GM23248 (cell line): ENCODE data around the gene UROC1.

Experiments
- EZH2 ChIP-seq: fragments of 200-600 bp; sonication (generic); IDR thresholded peaks from 2 replicates; pipeline ENCODE4 v1.6.1; 2018; ENCODE audit warnings: antibody characterized with exemption, mild to moderate bottlenecking; ENCODE audit not compliant: insufficient read depth, poor library complexity, severe bottlenecking
- EZH2phosphoT487 ChIP-seq: fragments of 200-600 bp; sonication (generic); IDR thresholded peaks from 2 replicates; pipeline ENCODE4 v1.6.1; 2018; ENCODE audit warnings: antibody characterized with exemption, moderate library complexity, mild to moderate bottlenecking, low read depth; ENCODE audit not compliant: insufficient read depth

DNA sequence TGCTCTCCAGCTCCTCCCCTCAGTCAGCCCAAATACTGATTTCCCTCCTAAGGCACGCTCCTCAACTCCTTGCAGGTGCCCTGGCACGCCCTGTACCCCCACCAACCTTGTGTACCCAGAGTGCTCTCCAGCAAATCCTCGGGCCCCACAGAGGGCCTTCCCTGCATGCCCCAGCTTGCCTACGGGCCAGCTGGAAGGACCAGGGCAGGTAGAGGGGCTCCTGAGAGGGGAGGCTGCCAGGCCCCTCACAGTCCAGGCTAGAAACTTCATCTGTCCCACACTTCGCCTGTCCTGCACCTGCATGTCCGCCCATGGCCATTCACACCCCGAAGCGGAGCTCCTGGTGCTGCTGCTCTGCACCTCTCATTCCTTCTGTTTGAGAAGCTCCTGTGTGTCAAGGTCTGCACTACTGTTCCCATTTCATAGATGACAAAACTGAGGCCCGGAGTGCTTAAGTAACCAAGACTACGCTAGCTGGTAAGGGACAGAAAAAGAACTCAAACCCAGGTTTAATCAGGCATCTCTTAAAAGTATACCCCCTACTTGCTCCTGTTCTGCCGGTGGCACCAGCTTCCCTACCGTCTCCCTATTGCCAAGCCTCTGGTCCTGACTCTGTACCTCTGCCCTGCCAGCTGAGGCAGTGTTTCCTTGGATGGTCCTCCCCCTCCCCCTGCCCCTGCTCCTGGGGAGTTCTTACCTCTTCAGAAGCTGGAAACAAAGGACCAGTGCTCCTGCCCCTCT lies 77.4 kb downstream of the UROC1 start:
- no peak for TF ChIP-seq EZH2phosphoT487
- no peak for TF ChIP-seq EZH2
